Glutamatergic neuron (in vitro differentiated cells): ENCODE data around the gene ARHGAP45. TPM values are rescaled to one million over a fixed set of nuclear protein-coding genes. Genes with fewer than 3 reads are reported as not detected.

ENCODE experiments used
- DNase-seq: peaks from one replicate; pipeline ENCODE4 v3.0.0; 2022
- H3K27ac Mint-ChIP-seq: one replicate; pipeline ENCODE4 v1.8.0; 2020; ENCODE audit warnings: mild to moderate bottlenecking, mixed read lengths, inconsistent platforms; ENCODE audit not compliant: unreplicated experiment
- H3K27me3 Mint-ChIP-seq: one replicate; pipeline ENCODE4 v1.8.0; 2020; ENCODE audit warnings: mild to moderate bottlenecking, moderate library complexity, mixed read lengths, inconsistent platforms; ENCODE audit not compliant: unreplicated experiment
- H3K36me3 Mint-ChIP-seq: one replicate; pipeline ENCODE4 v1.8.0; 2020; ENCODE audit warnings: mild to moderate bottlenecking, mixed read lengths, inconsistent platforms; ENCODE audit not compliant: unreplicated experiment
- H3K4me1 Mint-ChIP-seq: one replicate; pipeline ENCODE4 v1.8.0; 2020; ENCODE audit warnings: mild to moderate bottlenecking, low read depth, mixed read lengths, inconsistent platforms; ENCODE audit not compliant: unreplicated experiment
- H3K4me3 Mint-ChIP-seq: one replicate; pipeline ENCODE4 v1.8.0; 2020; ENCODE audit warnings: mild to moderate bottlenecking, mixed read lengths, inconsistent platforms; ENCODE audit not compliant: unreplicated experiment
- H3K9me3 Mint-ChIP-seq: one replicate; pipeline ENCODE4 v1.8.0; 2020; ENCODE audit warnings: mild to moderate bottlenecking, moderate library complexity, mixed read lengths, inconsistent platforms; ENCODE audit not compliant: unreplicated experiment
- total RNA-seq: library from RNA; stranded (reverse); fragmentation: NEBNext Ultra II Directional; extraction: Animal tissue kit (Norgen Biotek cat#: 25700); gene quantifications from one replicate; pipeline ENCODE4 v1.2.1, GENCODE V29; 2021; ENCODE audit not compliant: unreplicated experiment
- TF ChIP-seq, protein P1 (sequence below): fragments of 200-600 bp; sonication (generic); IDR thresholded peaks from one replicate; pipeline ENCODE4 v1.5.0; 2021; ENCODE audit not compliant: partially characterized antibody, unreplicated experiment

The ARHGAP45 gene
- total RNA-seq, 1 donor from 2014 or later, result 1.7 TPM

DNA sequence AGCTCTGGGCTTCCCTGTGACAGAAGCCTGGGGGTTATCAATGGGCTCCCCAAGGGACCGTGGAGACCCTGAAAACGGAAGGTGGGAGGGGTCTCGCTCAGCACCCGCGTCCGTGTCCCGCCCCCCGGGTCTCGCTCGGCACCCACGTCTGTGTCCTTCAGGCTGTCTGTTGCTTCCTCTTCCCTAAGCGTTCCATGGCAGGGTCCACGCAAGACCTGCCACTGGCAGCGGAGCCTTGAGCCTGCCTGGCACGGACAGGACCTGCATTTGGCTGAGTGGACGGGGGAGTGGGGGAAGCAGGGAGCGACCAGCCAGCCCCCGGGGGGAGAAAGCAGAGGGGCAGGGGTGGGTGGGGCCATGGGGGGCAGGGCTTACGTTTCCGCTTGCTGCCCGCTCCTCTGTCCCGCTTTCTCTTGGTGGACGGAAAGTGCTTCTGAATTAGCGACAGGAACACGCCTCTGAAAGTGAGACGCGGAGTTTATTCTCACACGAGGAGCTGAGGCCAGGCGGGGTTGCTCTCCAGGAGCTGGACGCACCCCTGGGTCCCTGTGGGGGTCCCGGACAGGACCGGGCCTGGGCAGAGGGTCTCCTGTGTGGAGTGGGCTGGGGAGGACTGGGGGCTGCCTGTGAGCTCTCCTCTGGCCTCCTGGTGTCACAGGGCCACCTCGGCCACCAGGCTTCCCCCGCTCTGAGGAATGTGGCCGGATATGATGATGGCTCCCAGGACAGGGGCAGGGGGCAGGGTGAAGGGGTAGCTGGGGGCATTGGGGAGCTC lies 48.9 kb downstream of the ARHGAP45 start:
- TF ChIP-seq, protein P1, sequence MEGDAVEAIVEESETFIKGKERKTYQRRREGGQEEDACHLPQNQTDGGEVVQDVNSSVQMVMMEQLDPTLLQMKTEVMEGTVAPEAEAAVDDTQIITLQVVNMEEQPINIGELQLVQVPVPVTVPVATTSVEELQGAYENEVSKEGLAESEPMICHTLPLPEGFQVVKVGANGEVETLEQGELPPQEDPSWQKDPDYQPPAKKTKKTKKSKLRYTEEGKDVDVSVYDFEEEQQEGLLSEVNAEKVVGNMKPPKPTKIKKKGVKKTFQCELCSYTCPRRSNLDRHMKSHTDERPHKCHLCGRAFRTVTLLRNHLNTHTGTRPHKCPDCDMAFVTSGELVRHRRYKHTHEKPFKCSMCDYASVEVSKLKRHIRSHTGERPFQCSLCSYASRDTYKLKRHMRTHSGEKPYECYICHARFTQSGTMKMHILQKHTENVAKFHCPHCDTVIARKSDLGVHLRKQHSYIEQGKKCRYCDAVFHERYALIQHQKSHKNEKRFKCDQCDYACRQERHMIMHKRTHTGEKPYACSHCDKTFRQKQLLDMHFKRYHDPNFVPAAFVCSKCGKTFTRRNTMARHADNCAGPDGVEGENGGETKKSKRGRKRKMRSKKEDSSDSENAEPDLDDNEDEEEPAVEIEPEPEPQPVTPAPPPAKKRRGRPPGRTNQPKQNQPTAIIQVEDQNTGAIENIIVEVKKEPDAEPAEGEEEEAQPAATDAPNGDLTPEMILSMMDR, result no peak
- Mint-ChIP-seq H3K27ac (no peak overlapping the region), H3K4me3 (no peak overlapping the region), H3K4me1 (no peaks in the 10 kb centered on the region), H3K36me3 (no peaks in the 10 kb centered on the region), H3K27me3 (peaks cover 4% of the 10 kb centered on the region), H3K9me3 (peaks cover 2% of the 10 kb centered on the region)
- DNase-seq, result no peak

DNA sequence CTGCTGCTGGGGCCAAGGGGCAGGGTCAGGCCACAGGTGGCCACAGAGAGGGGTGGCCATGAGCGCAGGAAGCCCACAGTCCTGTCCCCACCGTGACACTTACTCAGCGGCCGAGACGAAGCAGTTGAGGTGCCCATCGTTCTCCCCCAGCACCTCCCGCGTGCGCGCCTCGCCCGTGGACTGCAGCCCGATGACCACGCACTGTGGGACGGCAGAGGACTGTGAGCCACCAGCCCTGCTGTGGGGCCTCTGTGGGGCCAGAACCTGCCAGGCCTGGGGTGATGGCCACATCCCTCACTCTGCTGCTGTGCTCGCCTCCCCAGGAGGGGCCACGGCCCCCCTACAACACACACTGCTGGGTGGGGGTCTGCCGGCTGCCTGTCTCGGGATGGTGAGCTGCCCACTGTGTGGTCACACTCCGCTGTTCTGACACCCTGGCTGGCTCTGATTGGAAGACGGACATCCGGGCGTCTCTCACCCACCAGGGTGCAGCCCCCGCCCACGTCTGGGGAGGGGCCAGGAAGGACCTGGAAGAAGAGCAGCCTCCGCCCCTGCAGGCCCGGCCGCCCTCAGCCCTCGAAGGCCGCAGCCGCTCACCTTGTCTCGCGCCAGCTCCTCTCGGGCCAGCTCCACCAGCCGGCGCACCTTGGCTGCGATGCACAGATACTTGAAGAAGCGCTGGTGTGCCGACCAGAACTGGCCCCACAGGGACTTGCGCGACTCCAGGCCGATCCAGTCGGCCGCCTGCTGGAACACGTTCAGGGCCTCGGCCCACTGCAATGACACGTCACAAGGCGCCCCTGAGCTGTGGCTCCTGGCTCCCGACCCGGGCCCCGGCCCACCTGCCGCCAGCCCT lies 50.0 kb downstream of the ARHGAP45 start:
- TF ChIP-seq, protein P1, result no peak
- no peak for DNase-seq
- Mint-ChIP-seq H3K9me3 (peaks cover 2% of the 10 kb centered on the region), H3K27me3 (peaks cover 4% of the 10 kb centered on the region), H3K36me3 (no peaks in the 10 kb centered on the region), H3K27ac (no peak overlapping the region), H3K4me3 (no peak overlapping the region), H3K4me1 (no peaks in the 10 kb centered on the region)

DNA sequence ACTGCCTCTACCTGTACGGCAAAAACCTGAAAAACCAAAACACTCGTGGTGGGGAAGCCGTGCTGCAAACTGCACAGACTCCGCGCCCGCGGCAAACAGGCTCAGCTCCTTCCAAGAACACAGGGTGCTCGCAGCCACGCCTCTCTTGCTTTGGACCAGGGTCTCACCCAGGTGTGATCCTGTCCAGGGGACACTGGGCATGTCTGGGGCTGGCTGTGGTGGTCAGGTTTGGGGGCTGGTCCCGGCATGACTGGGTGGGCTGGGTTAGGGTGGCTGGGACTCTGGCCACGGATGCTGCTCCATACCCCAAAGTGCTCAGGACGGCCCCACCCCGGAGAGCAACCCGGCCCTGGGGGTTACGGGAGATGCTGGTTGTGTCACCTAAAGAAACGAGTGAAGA lies 50.7 kb downstream of the ARHGAP45 start:
- no peak overlapping the region for H3K27ac Mint-ChIP-seq
- TF ChIP-seq, protein P1, result no peak
- no peaks in the 10 kb centered on the region for H3K4me1 Mint-ChIP-seq
- peaks cover 2% of the 10 kb centered on the region for H3K9me3 Mint-ChIP-seq
- no peak for DNase-seq
- no peak overlapping the region for H3K4me3 Mint-ChIP-seq
- H3K36me3 Mint-ChIP-seq, result no peaks in the 10 kb centered on the region
- peaks cover 3% of the 10 kb centered on the region for H3K27me3 Mint-ChIP-seq

DNA sequence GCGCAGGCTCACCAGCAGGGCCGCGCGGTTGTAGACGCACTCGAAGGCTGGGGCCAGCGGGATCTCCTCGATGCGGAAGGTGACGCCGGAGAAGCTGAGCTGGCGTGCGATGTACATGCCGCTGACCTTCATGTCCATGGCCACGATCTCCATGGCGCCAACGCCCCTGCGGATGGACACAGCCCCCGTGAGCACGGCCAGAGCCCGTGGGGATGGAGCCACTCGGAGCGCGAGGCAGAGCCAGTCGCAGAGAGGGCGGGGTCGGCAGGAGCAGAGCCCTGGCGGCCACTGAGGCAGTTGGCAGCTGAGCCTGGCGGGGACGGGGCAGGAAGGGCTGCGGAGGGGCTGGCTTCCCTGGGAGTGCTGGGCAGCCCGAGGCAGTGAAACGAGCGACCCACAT lies 52.0 kb downstream of the ARHGAP45 start:
- Mint-ChIP-seq H3K27ac (no peak overlapping the region), H3K9me3 (no peaks in the 10 kb centered on the region), H3K4me1 (no peaks in the 10 kb centered on the region), H3K4me3 (no peak overlapping the region), H3K36me3 (no peaks in the 10 kb centered on the region), H3K27me3 (peaks cover 4% of the 10 kb centered on the region)
- TF ChIP-seq, protein P1, result no peak
- DNase-seq, result no peak
